HepG2 (cell line): ENCODE measurements around the gene ITGA7. TPM values are rescaled to one million over a fixed set of nuclear protein-coding genes. Genes with fewer than 3 reads are reported as not detected.

Source experiments
- EEA1 ChIP-seq: sonication (generic); formaldehyde crosslinking; IDR thresholded peaks from 2 replicates; pipeline ENCODE4 v1.5.1; 2020; ENCODE audit warnings: mild to moderate bottlenecking, missing genetic modification reagents, borderline replicate concordance
- HOXA3 ChIP-seq: sonication (generic); formaldehyde crosslinking; IDR thresholded peaks from 2 replicates; pipeline ENCODE4 v1.5.0; 2020; ENCODE audit warnings: missing genetic modification reagents
- KLF13 ChIP-seq: sonication (generic); formaldehyde crosslinking; IDR thresholded peaks from 2 replicates; pipeline ENCODE4 v1.4.0; 2020; ENCODE audit warnings: mild to moderate bottlenecking, missing genetic modification reagents
- KLF16 ChIP-seq, 2 experiments: sonication (generic) in 1 of 2; formaldehyde crosslinking in 1 of 2; IDR thresholded peaks; 2 replicates each; pipeline versions ENCODE4 v1.6.1 to v1.8.0; 2016 to 2023; ENCODE audit warnings: missing genetic modification reagents in 2 of 2, missing compliant biosample characterization in 1 of 2
- MAX ChIP-seq: IDR thresholded peaks from 2 replicates; pipeline ENCODE4 v1.6.1; 2012; ENCODE audit warnings: inconsistent platforms
- MTA3 ChIP-seq: sonication (generic); formaldehyde crosslinking; IDR thresholded peaks from 2 replicates; pipeline ENCODE4 v1.4.0; 2020; ENCODE audit warnings: missing genetic modification reagents
- MYPOP ChIP-seq: sonication (generic); formaldehyde crosslinking; IDR thresholded peaks from 2 replicates; pipeline ENCODE4 v1.8.1; 2023; ENCODE audit warnings: mild to moderate bottlenecking, moderate library complexity, missing genetic modification reagents
- NFE2L1 ChIP-seq: sonication (generic); formaldehyde crosslinking; IDR thresholded peaks from 2 replicates; pipeline ENCODE4 v1.4.0; 2020; ENCODE audit warnings: missing genetic modification reagents, mild to moderate bottlenecking, borderline replicate concordance
- SP140L ChIP-seq: sonication (generic); formaldehyde crosslinking; IDR thresholded peaks from 2 replicates; pipeline ENCODE4 v1.4.0; 2020; ENCODE audit warnings: missing genetic modification reagents, borderline replicate concordance
- STAT5B ChIP-seq: sonication (generic); formaldehyde crosslinking; IDR thresholded peaks from 2 replicates; pipeline ENCODE4 v1.4.0; 2020; ENCODE audit warnings: missing genetic modification reagents
- TARDBP ChIP-seq: sonication (generic); formaldehyde crosslinking; IDR thresholded peaks from 2 replicates; pipeline ENCODE4 v1.8.0; 2022; ENCODE audit warnings: mild to moderate bottlenecking, missing genetic modification reagents
- TMF1 ChIP-seq: sonication (generic); formaldehyde crosslinking; IDR thresholded peaks from 2 replicates; pipeline ENCODE4 v1.8.1; 2022; ENCODE audit warnings: low read depth, missing genetic modification reagents
- ZFP36L1 ChIP-seq: sonication (generic); formaldehyde crosslinking; IDR thresholded peaks from 2 replicates; pipeline ENCODE4 v1.8.0; 2022; ENCODE audit warnings: mild to moderate bottlenecking, missing genetic modification reagents, moderate library complexity
- ZFP82 ChIP-seq: sonication (generic); formaldehyde crosslinking; IDR thresholded peaks from 2 replicates; pipeline ENCODE4 v1.5.1; 2020; ENCODE audit warnings: mild to moderate bottlenecking, missing genetic modification reagents, borderline replicate concordance
- ZNF121 ChIP-seq: sonication (generic); formaldehyde crosslinking; IDR thresholded peaks from 2 replicates; pipeline ENCODE4 v1.5.0; 2020; ENCODE audit warnings: mild to moderate bottlenecking, missing genetic modification reagents
- ZNF337 ChIP-seq: sonication (generic); formaldehyde crosslinking; IDR thresholded peaks from 2 replicates; pipeline ENCODE4 v1.5.1; 2020; ENCODE audit warnings: missing genetic modification reagents, low read depth, mild to moderate bottlenecking, borderline replicate concordance
- ZNF33A ChIP-seq: sonication (generic); formaldehyde crosslinking; IDR thresholded peaks from 2 replicates; pipeline ENCODE4 v1.5.1; 2020; ENCODE audit warnings: missing genetic modification reagents, mild to moderate bottlenecking, moderate library complexity, borderline replicate concordance
- ZNF670 ChIP-seq: sonication (generic); formaldehyde crosslinking; IDR thresholded peaks from 2 replicates; pipeline ENCODE4 v1.8.0; 2022; ENCODE audit warnings: mild to moderate bottlenecking, missing genetic modification reagents, borderline replicate concordance
- ZNF781 ChIP-seq: sonication (generic); formaldehyde crosslinking; IDR thresholded peaks from 2 replicates; pipeline ENCODE4 v1.5.1; 2020; ENCODE audit warnings: borderline replicate concordance, mild to moderate bottlenecking, missing genetic modification reagents; ENCODE audit errors: not compliant biosample characterization
- polyA plus RNA-seq, 8 experiments: library from polyadenylated mRNA; depleted of rRNA in 3 of 8; stranded (reverse) in 7 of 8; unstranded in 1 of 8; fragments of >200 nt; fragmentation: Illumina TruSeq in 4 of 8; extraction: Trizol in 4 of 8; gene quantifications; 2 replicates each; pipeline versions ENCODE4 v1.2.1 to v1.2.3, GENCODE V29; 2011 to 2016; ENCODE audit warnings: low read depth in 4 of 8, missing spikeins in 1 of 8, mixed read lengths in 1 of 8; ENCODE audit not compliant: insufficient read depth in 1 of 8
- total RNA-seq, 5 experiments: library from RNA; depleted of rRNA; stranded (reverse); fragments of >200 nt; fragmentation: Illumina TruSeq; extraction: Trizol; gene quantifications; 2 replicates each; pipeline ENCODE4 v1.2.3, GENCODE V29; 2016; ENCODE audit warnings: low read depth in 1 of 5
- TF ChIP-seq, protein P1 (sequence below): IDR thresholded peaks from 2 replicates; pipeline ENCODE4 v1.6.1; 2016; ENCODE audit warnings: low read depth
- TF ChIP-seq, protein P2 (sequence below): sonication (generic); formaldehyde crosslinking; IDR thresholded peaks from 2 replicates; pipeline ENCODE4 v1.4.0; 2020; ENCODE audit warnings: missing genetic modification reagents
- TF ChIP-seq, protein P3 (sequence below): IDR thresholded peaks from 2 replicates; pipeline ENCODE4 v1.6.1; 2016
- TF ChIP-seq, protein P4 (sequence below): IDR thresholded peaks from 2 replicates; pipeline ENCODE4 v1.6.1; 2016; ENCODE audit warnings: mild to moderate bottlenecking, missing biosample characterization, missing genetic modification reagents

Gene ITGA7
- total and polyA plus RNA-seq, 2 of the 13 experiments (the other 11 are each of a cell fraction or from before 2014, with no cell fraction given), result 0.65 to 0.75 TPM

DNA sequence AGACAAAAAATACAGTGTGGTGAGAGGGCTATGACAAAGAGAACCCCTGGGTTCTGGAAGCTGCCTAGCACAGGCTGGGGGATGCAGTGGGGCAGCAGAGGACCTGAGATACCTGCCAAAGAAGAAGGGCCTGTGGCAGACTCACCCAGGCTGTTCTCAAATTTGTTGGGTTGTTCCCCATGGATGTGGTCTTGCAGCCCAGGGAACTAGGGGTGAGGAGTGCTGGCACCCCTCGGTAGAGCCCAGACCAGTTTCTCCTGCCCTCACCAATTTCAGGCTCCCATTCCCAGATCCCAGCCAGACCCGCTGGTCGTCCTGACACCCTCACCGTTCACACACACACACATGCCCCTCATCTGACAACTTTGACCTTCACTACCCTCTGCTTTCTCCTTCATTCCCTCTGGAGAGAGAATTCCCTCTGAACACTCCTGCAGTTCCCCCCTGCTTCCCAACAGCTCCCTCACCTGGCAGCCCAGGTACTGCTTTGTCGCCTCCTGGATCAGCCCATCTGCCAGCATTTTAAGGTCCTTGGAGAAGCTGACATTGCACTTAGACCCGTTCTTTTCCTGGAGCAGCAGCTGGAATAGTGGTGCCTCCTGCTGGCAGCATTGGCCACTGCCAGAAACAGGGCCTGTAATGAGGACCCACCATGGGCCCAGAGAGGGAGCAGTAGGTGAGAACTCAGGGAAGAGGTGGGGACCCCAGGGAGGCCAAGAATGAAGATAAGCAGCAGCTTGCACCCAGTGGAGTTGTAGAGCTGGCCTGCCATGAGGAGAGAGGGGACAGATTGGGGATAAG lies 29.3 kb upstream of the ITGA7 start (continued):
- TF ChIP-seq, protein P1, sequence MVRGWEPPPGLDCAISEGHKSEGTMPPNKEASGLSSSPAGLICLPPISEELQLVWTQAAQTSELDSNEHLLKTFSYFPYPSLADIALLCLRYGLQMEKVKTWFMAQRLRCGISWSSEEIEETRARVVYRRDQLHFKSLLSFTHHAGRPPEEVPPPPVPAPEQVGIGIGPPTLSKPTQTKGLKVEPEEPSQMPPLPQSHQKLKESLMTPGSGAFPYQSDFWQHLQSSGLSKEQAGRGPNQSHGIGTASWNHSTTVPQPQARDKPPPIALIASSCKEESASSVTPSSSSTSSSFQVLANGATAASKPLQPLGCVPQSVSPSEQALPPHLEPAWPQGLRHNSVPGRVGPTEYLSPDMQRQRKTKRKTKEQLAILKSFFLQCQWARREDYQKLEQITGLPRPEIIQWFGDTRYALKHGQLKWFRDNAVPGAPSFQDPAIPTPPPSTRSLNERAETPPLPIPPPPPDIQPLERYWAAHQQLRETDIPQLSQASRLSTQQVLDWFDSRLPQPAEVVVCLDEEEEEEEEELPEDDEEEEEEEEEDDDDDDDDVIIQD, result peak; percentile 59; the same call in 1 of the 2 replicates
- TF ChIP-seq KLF16 (CRISPR knock-in tag; IDR thresholded peaks at IDR 0.05), result no peak
- no peak for TF ChIP-seq STAT5B
- TF ChIP-seq MAX, result peak; percentile 52; the same call in 1 of the 2 replicates
- TF ChIP-seq NFE2L1 (CRISPR knock-in tag), result no peak
- TF ChIP-seq, protein P2, sequence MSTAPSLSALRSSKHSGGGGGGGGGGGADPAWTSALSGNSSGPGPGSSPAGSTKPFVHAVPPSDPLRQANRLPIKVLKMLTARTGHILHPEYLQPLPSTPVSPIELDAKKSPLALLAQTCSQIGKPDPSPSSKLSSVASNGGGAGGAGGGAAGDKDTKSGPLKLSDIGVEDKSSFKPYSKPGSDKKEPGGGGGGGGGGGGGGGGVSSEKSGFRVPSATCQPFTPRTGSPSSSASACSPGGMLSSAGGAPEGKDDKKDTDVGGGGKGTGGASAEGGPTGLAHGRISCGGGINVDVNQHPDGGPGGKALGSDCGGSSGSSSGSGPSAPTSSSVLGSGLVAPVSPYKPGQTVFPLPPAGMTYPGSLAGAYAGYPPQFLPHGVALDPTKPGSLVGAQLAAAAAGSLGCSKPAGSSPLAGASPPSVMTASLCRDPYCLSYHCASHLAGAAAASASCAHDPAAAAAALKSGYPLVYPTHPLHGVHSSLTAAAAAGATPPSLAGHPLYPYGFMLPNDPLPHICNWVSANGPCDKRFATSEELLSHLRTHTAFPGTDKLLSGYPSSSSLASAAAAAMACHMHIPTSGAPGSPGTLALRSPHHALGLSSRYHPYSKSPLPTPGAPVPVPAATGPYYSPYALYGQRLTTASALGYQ (CRISPR knock-in tag), result no peak
- no peak for TF ChIP-seq MTA3 (CRISPR knock-in tag)
- 0 out of 2 replicates have a peak, but pooled peaks have one; percentile 23 for TF ChIP-seq ZNF121 (CRISPR knock-in tag)
- no peak for TF ChIP-seq HOXA3 (CRISPR knock-in tag)
- no peak for TF ChIP-seq KLF13 (CRISPR knock-in tag)
- TF ChIP-seq, protein P3, sequence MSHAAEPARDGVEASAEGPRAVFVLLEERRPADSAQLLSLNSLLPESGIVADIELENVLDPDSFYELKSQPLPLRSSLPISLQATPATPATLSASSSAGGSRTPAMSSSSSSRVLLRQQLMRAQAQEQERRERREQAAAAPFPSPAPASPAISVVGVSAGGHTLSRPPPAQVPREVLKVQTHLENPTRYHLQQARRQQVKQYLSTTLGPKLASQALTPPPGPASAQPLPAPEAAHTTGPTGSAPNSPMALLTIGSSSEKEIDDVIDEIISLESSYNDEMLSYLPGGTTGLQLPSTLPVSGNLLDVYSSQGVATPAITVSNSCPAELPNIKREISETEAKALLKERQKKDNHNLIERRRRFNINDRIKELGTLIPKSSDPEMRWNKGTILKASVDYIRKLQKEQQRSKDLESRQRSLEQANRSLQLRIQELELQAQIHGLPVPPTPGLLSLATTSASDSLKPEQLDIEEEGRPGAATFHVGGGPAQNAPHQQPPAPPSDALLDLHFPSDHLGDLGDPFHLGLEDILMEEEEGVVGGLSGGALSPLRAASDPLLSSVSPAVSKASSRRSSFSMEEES (CRISPR knock-in tag), result no peak
- no peak for TF ChIP-seq ZNF781 (CRISPR knock-in tag)
- no peak for TF ChIP-seq ZFP36L1 (CRISPR knock-in tag)
- TF ChIP-seq, protein P4, sequence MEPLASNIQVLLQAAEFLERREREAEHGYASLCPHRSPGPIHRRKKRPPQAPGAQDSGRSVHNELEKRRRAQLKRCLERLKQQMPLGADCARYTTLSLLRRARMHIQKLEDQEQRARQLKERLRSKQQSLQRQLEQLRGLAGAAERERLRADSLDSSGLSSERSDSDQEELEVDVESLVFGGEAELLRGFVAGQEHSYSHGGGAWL, result no peak
- no peak for TF ChIP-seq TARDBP (CRISPR knock-in tag)
- TF ChIP-seq EEA1 (CRISPR knock-in tag), result no peak
- no peak for TF ChIP-seq MYPOP (CRISPR knock-in tag)
- TF ChIP-seq ZNF33A (CRISPR knock-in tag), result no peak
- TF ChIP-seq ZFP82 (CRISPR knock-in tag), result no peak
- TF ChIP-seq ZNF337, result no peak
- no peak for TF ChIP-seq ZNF670 (CRISPR knock-in tag)
- no peak for TF ChIP-seq SP140L (CRISPR knock-in tag)
- TF ChIP-seq TMF1 (CRISPR knock-in tag), result no peak
